GM21723 (cell line): ENCODE data around the gene NDUFAF5.

Experiments used
- ATAC-seq: cut with Tn5 transposase; IDR thresholded peaks from one replicate; pipeline ENCODE4 v1.9.1; 2021; ENCODE audit warnings: mild to moderate bottlenecking, moderate library complexity; ENCODE audit not compliant: unreplicated experiment

NDUFAF5 gene

GRCh38 chr20:13819885-13820645 is 35.2 kb downstream of the NDUFAF5 start:
- ATAC-seq: peak; percentile 90

- ATAC-seq: no peak
Measured at GRCh38 chr20:13821876-13822275, 37.0 kb downstream of the NDUFAF5 start.

- ATAC-seq: no peak
Measured at GRCh38 chr20:13822459-13822858, 37.6 kb downstream of the NDUFAF5 start.

- no peak for ATAC-seq
Measured at GRCh38 chr20:13824459-13824858, 39.6 kb downstream of the NDUFAF5 start.

GRCh38 chr20:13825465-13825864 is 40.6 kb downstream of the NDUFAF5 start:
- no peak for ATAC-seq

- no peak for ATAC-seq
Measured at GRCh38 chr20:13831476-13831875, 46.6 kb downstream of the NDUFAF5 start.

GRCh38 chr20:13838664-13839063 is 53.8 kb downstream of the NDUFAF5 start:
- no peak for ATAC-seq

GRCh38 chr20:13839421-13840092 is 54.7 kb downstream of the NDUFAF5 start:
- ATAC-seq: no peak

- ATAC-seq: no peak
Measured at GRCh38 chr20:13840093-13840465, 55.3 kb downstream of the NDUFAF5 start.

- no peak for ATAC-seq
Measured at GRCh38 chr20:13841206-13841605, 56.4 kb downstream of the NDUFAF5 start.

GRCh38 chr20:13844296-13844695 is 59.5 kb downstream of the NDUFAF5 start:
- no peak for ATAC-seq

GRCh38 chr20:13851279-13851678 is 66.5 kb downstream of the NDUFAF5 start:
- ATAC-seq: no peak

- ATAC-seq: no peak
Measured at GRCh38 chr20:13852306-13852705, 67.5 kb downstream of the NDUFAF5 start.

GRCh38 chr20:13855613-13856012 is 70.8 kb downstream of the NDUFAF5 start:
- no peak for ATAC-seq

GRCh38 chr20:13856354-13856753 is 71.5 kb downstream of the NDUFAF5 start:
- ATAC-seq: no peak

- ATAC-seq: no peak
Measured at GRCh38 chr20:13857304-13857703, 72.5 kb downstream of the NDUFAF5 start.

- no peak for ATAC-seq
Measured at GRCh38 chr20:13857961-13858360, 73.1 kb downstream of the NDUFAF5 start.

- no peak for ATAC-seq
Measured at GRCh38 chr20:13858439-13858838, 73.6 kb downstream of the NDUFAF5 start.

GRCh38 chr20:13858871-13859270 is 74.0 kb downstream of the NDUFAF5 start:
- no peak for ATAC-seq

GRCh38 chr20:13862245-13862644 is 77.4 kb downstream of the NDUFAF5 start:
- ATAC-seq: no peak

- no peak for ATAC-seq
Measured at GRCh38 chr20:13863244-13863643, 78.4 kb downstream of the NDUFAF5 start.

- ATAC-seq: no peak
Measured at GRCh38 chr20:13865156-13865555, 80.3 kb downstream of the NDUFAF5 start.
